H9 (cell line): ENCODE data around the gene CEMIP2. TPM values are rescaled to one million over a fixed set of nuclear protein-coding genes. Genes with fewer than 3 reads are reported as not detected.
"Not testable (repeated sequence)": the region's sequence is repeated elsewhere in the genome, so short reads cannot be mapped to it uniquely, and the experiment has no call there.

ENCODE experiments used
- DNase-seq: peaks from one replicate; pipeline ENCODE4 v3.0.0-alpha.2; 2017
- H2AFZ ChIP-seq: one replicate; pipeline ENCODE4 v1.6.1; 2013; ENCODE audit warnings: mild to moderate bottlenecking, low read length, control low read depth, moderate library complexity
- H2AK5ac ChIP-seq: 2 replicates; pipeline ENCODE4 v1.6.1; 2013; ENCODE audit warnings: low read length, control low read depth, mixed read lengths; ENCODE audit not compliant: insufficient read length
- H2BK120ac ChIP-seq: one replicate; pipeline ENCODE4 v1.6.1; 2013; ENCODE audit warnings: low read depth, mild to moderate bottlenecking, low read length, control low read depth, inconsistent platforms; ENCODE audit not compliant: poor library complexity, severe bottlenecking
- H2BK12ac ChIP-seq: 2 replicates; pipeline ENCODE4 v1.6.1; 2013; ENCODE audit warnings: low read length, control low read depth, mixed read lengths, low read depth; ENCODE audit not compliant: insufficient read length
- H2BK15ac ChIP-seq: 2 replicates; pipeline ENCODE4 v1.6.1; 2013; ENCODE audit warnings: low read depth, low read length, control low read depth
- H2BK20ac ChIP-seq: one replicate; pipeline ENCODE4 v1.6.1; 2013; ENCODE audit warnings: low read depth, mild to moderate bottlenecking, low read length, control low read depth, inconsistent platforms; ENCODE audit not compliant: poor library complexity, severe bottlenecking
- H2BK5ac ChIP-seq: 2 replicates; pipeline ENCODE4 v1.6.1; 2013; ENCODE audit warnings: low read length, control low read depth, mixed read lengths; ENCODE audit not compliant: insufficient read length
- H3K14ac ChIP-seq: 2 replicates; pipeline ENCODE4 v1.6.1; 2013; ENCODE audit warnings: low read length, control low read depth; ENCODE audit not compliant: insufficient read depth
- H3K18ac ChIP-seq: 2 replicates; pipeline ENCODE4 v1.6.1; 2013; ENCODE audit warnings: low read depth, mild to moderate bottlenecking, mixed read lengths, low read length, control low read depth; ENCODE audit not compliant: insufficient read length
- H3K23ac ChIP-seq: 2 replicates; pipeline ENCODE4 v1.6.1; 2013; ENCODE audit warnings: low read length, control low read depth, mixed read lengths, low read depth; ENCODE audit not compliant: insufficient read length
- H3K23me2 ChIP-seq: 2 replicates; pipeline ENCODE4 v1.6.1; 2013; ENCODE audit warnings: low read depth, mild to moderate bottlenecking, mixed read lengths, low read length, control low read depth; ENCODE audit not compliant: insufficient read length, poor library complexity, severe bottlenecking
- H3K27ac ChIP-seq: 2 replicates; pipeline ENCODE4 v1.5.1; 2013; ENCODE audit warnings: low read length, control low read depth, mixed read lengths, low read depth; ENCODE audit not compliant: insufficient read length
- H3K27me3 ChIP-seq: 2 replicates; pipeline ENCODE4 v1.6.1; 2013; ENCODE audit warnings: low read length, control low read depth, inconsistent platforms; ENCODE audit not compliant: insufficient read depth
- H3K4ac ChIP-seq: 2 replicates; pipeline ENCODE4 v1.6.1; 2013; ENCODE audit warnings: low read depth, mild to moderate bottlenecking, control low read depth, inconsistent platforms, low read length, moderate library complexity
- H3K4me1 ChIP-seq: 2 replicates; pipeline ENCODE4 v1.6.1; 2013; ENCODE audit warnings: low read length, control low read depth, inconsistent platforms; ENCODE audit not compliant: insufficient read depth
- H3K4me2 ChIP-seq: 2 replicates; pipeline ENCODE4 v1.6.1; 2013; ENCODE audit warnings: low read length, control low read depth, mixed read lengths; ENCODE audit not compliant: insufficient read length, insufficient read depth
- H3K56ac ChIP-seq: 2 replicates; pipeline ENCODE4 v1.6.1; 2013; ENCODE audit warnings: low read depth, mild to moderate bottlenecking, mixed read lengths, low read length, control low read depth; ENCODE audit not compliant: insufficient read length
- H3K79me1 ChIP-seq: 2 replicates; pipeline ENCODE4 v1.6.1; 2013; ENCODE audit warnings: low read depth, mild to moderate bottlenecking, moderate library complexity, low read length, control low read depth, inconsistent platforms; ENCODE audit not compliant: insufficient read depth, poor library complexity, severe bottlenecking
- H3K79me2 ChIP-seq: 2 replicates; pipeline ENCODE4 v1.6.1; 2013; ENCODE audit warnings: low read length, control low read depth, inconsistent platforms; ENCODE audit not compliant: insufficient read depth
- H3K9ac ChIP-seq: 2 replicates; pipeline ENCODE4 v1.6.1; 2013; ENCODE audit warnings: low read length, control low read depth, mixed read lengths; ENCODE audit not compliant: insufficient read length; ENCODE audit errors: extremely low read depth
- H3K9me3 ChIP-seq: one replicate; pipeline ENCODE4 v1.6.1; 2013; ENCODE audit warnings: low read depth, low read length, inconsistent platforms; ENCODE audit not compliant: control insufficient read depth
- H3T11ph ChIP-seq: one replicate; pipeline ENCODE4 v1.6.1; 2013; ENCODE audit warnings: mild to moderate bottlenecking, low read length, control low read depth, inconsistent platforms
- H4K20me1 ChIP-seq: one replicate; pipeline ENCODE4 v1.6.1; 2013; ENCODE audit not compliant: control insufficient read depth, insufficient read length, insufficient read depth
- H4K5ac ChIP-seq: 2 replicates; pipeline ENCODE4 v1.6.1; 2013; ENCODE audit warnings: low read depth, mild to moderate bottlenecking, mixed read lengths, low read length, control low read depth; ENCODE audit not compliant: insufficient read length
- H4K8ac ChIP-seq: replicated peaks from 2 replicates; pipeline ENCODE4 v1.6.1; 2013; ENCODE audit warnings: low read length, control low read depth, mixed read lengths, low read depth; ENCODE audit not compliant: insufficient read length
- H4K91ac ChIP-seq: 2 replicates; pipeline ENCODE4 v1.6.1; 2013; ENCODE audit warnings: low read depth, mild to moderate bottlenecking, moderate library complexity, mixed read lengths, low read length, control low read depth; ENCODE audit not compliant: insufficient read length
- H3K27ac Mint-ChIP-seq, 3 experiments: 2 replicates in 2 of 3; 3 replicates in 1 of 3; pipeline ENCODE4 v1.8.0; 2020 to 2021; ENCODE audit warnings: mixed read lengths in 3 of 3, mild to moderate bottlenecking in 1 of 3, moderate library complexity in 1 of 3
- H3K27me3 Mint-ChIP-seq: 2 replicates; pipeline ENCODE4 v1.8.0; 2021; ENCODE audit warnings: low read depth, mild to moderate bottlenecking, moderate library complexity, mixed read lengths
- H3K36me3 Mint-ChIP-seq, 3 experiments: 2 replicates in 2 of 3; 3 replicates in 1 of 3; pipeline ENCODE4 v1.8.0; 2020 to 2021; ENCODE audit warnings: low read depth in 3 of 3, mixed read lengths in 3 of 3; ENCODE audit not compliant: insufficient read depth in 1 of 3
- H3K4me1 Mint-ChIP-seq, 2 experiments: 2 replicates each; pipeline ENCODE4 v1.8.0; 2020; ENCODE audit warnings: mixed read lengths in 2 of 2
- H3K4me3 Mint-ChIP-seq, 2 experiments: 2 replicates in 1 of 2; 3 replicates in 1 of 2; pipeline ENCODE4 v1.8.0; 2020 to 2021; ENCODE audit warnings: mild to moderate bottlenecking in 2 of 2, mixed read lengths in 2 of 2, moderate library complexity in 1 of 2
- H3K9me3 Mint-ChIP-seq, 2 experiments: 2 replicates in 1 of 2; 3 replicates in 1 of 2; pipeline ENCODE4 v1.8.0; 2020; ENCODE audit warnings: mild to moderate bottlenecking in 2 of 2, mixed read lengths in 2 of 2, moderate library complexity in 1 of 2
- WGBS: extraction: QIAGEN DNeasy Blood & Tissue Kit; methylation state at CpG from one replicate; pipeline ENCODE4 v1.1.7; 2013; ENCODE audit warnings: missing lambda C conversion rate, low lambda C conversion rate, mixed read lengths; ENCODE audit not compliant: insufficient read length; ENCODE audit errors: extremely low coverage; 5-methylcytosine and 5-hydroxymethylcytosine counted together
- total RNA-seq: library from RNA; stranded (reverse); gene quantifications from 2 replicates; pipeline ENCODE4 v1.2.1, GENCODE V29; 2021
- TF ChIP-seq, protein P1 (sequence below): fragments of 200-600 bp; sonication (generic); conservative IDR thresholded peaks from 3 replicates; pipeline ENCODE4 v1.8.0; 2021; ENCODE audit warnings: antibody characterized with exemption, mild to moderate bottlenecking

Gene CEMIP2
- total RNA-seq, 1 experiment from 2014 or later: 77.2 TPM

DNA sequence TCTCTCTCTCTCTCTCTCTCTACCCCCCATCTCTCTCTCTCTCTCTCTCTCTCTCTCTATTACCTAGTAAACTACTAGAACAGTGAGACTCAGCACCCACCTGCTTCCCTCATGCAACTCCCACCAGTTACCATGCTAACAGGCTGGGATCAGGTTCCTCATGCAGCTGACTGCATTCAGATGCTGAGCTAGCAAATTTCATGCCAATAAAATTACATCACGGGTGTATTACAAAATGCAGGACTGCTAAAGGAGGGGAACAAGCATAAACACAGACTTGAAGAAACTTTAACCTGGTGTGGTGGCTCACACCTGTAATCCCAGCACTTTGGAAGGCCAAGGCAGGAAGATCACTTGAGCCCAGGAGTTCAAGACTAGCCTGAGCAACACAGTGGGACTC is 76.0 kb downstream of the CEMIP2 start:
- Mint-ChIP-seq H3K4me1 (0 out of 4 replicates have a peak, but pooled peaks cover 0 to 2% of the 10 kb centered on the region in 2 experiments), H3K9me3 (no peaks in the 10 kb centered on the region), H3K36me3 (peaks cover 32 to 77% (median 76%) of the 10 kb centered on the region in 3 experiments; a peak in 6 of 7 replicates), H3K27me3 (no peaks in the 10 kb centered on the region), H3K4me3 (no peak overlapping the region), H3K27ac (peak overlapping the region; percentile 22 to 91 (median 63); a peak in 2 of 7 replicates)
- no peak overlapping the region for H4K8ac ChIP-seq
- no peak overlapping the region for H2AK5ac ChIP-seq
- no peaks in the 10 kb centered on the region for H3K27me3 ChIP-seq
- no peaks in the 10 kb centered on the region for H3K23me2 ChIP-seq
- no peak overlapping the region for H3T11ph ChIP-seq
- no peak overlapping the region for H2BK15ac ChIP-seq
- no peak overlapping the region for H3K4ac ChIP-seq
- H3K23ac ChIP-seq: no peak overlapping the region
- no peak overlapping the region for H2BK5ac ChIP-seq
- no peak overlapping the region for H2BK12ac ChIP-seq
- no peak overlapping the region for H3K18ac ChIP-seq
- no peak overlapping the region for H3K27ac ChIP-seq
- no peak overlapping the region for H3K14ac ChIP-seq
- TF ChIP-seq, protein P1, sequence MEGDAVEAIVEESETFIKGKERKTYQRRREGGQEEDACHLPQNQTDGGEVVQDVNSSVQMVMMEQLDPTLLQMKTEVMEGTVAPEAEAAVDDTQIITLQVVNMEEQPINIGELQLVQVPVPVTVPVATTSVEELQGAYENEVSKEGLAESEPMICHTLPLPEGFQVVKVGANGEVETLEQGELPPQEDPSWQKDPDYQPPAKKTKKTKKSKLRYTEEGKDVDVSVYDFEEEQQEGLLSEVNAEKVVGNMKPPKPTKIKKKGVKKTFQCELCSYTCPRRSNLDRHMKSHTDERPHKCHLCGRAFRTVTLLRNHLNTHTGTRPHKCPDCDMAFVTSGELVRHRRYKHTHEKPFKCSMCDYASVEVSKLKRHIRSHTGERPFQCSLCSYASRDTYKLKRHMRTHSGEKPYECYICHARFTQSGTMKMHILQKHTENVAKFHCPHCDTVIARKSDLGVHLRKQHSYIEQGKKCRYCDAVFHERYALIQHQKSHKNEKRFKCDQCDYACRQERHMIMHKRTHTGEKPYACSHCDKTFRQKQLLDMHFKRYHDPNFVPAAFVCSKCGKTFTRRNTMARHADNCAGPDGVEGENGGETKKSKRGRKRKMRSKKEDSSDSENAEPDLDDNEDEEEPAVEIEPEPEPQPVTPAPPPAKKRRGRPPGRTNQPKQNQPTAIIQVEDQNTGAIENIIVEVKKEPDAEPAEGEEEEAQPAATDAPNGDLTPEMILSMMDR: no peak
- H2BK120ac ChIP-seq: no peak overlapping the region
- no peak overlapping the region for H3K56ac ChIP-seq
- no peak overlapping the region for H2BK20ac ChIP-seq
- H4K20me1 ChIP-seq: no peaks in the 10 kb centered on the region
- WGBS: no CpG with 5 or more reads among the region's 1 CpG
- H3K9ac ChIP-seq: no peak overlapping the region
- H3K4me2 ChIP-seq: no peak overlapping the region
- no peaks in the 10 kb centered on the region for H3K79me1 ChIP-seq
- H4K91ac ChIP-seq: no peak overlapping the region
- H3K79me2 ChIP-seq: 0 out of 2 replicates have a peak, but pooled peaks cover 1% of the 10 kb centered on the region
- H2AFZ ChIP-seq: no peak overlapping the region
- no peaks in the 10 kb centered on the region for H3K9me3 ChIP-seq
- DNase-seq: no peak
- H4K5ac ChIP-seq: no peak overlapping the region
- no peaks in the 10 kb centered on the region for H3K4me1 ChIP-seq

DNA sequence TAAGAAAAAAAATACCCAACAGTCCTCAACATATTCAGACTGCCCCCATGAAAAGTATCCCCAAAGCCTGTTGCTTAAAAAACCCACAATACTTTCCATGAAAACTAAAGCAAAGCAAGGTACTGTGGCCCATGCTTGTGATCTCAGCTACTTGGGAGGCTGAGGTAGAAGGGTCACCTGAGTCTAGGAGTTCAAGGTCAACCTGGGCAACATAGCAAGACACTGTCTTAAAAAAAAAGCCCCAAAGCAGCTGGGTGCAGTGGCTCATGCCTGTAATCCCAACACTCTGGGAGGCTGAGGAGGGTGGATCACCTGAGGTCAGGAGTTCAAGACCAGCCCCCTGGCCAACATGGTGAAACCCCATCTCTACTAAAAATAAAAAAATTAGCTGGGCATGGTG is 76.7 kb downstream of the CEMIP2 start:
- H3K27me3 Mint-ChIP-seq, H2AFZ ChIP-seq, H3K27ac ChIP-seq, H3K27ac Mint-ChIP-seq, H3K79me2 ChIP-seq, H3K9me3 ChIP-seq, H4K91ac ChIP-seq, H3K27me3 ChIP-seq, H2BK5ac ChIP-seq, H4K5ac ChIP-seq, H3K23me2 ChIP-seq, H3K14ac ChIP-seq, H3K79me1 ChIP-seq, H3K4me1 ChIP-seq, H4K20me1 ChIP-seq, H3K4ac ChIP-seq, H3K4me2 ChIP-seq, H3K9ac ChIP-seq, H2BK120ac ChIP-seq, H3K18ac ChIP-seq, DNase-seq, H4K8ac ChIP-seq, H3K23ac ChIP-seq, H3K4me1 Mint-ChIP-seq, H3K4me3 Mint-ChIP-seq, H3T11ph ChIP-seq, H2BK12ac ChIP-seq, H2BK15ac ChIP-seq, H2BK20ac ChIP-seq, H3K56ac ChIP-seq, H3K9me3 Mint-ChIP-seq, H2AK5ac ChIP-seq: not testable (repeated sequence)
- H3K36me3 Mint-ChIP-seq: peaks cover 35 to 76% (median 75%) of the 10 kb centered on the region in 3 experiments; a peak in 6 of 7 replicates
